ENCODE data around the gene TMEM190. TPM values are rescaled to one million over a fixed set of nuclear protein-coding genes. Genes with fewer than 3 reads are reported as not detected.

Gene TMEM190
- total and polyA plus RNA-seq, 9 of the 15 experiments (the other 6 are each of a cell fraction or from before 2014, with no cell fraction given), result not detected

DNA sequence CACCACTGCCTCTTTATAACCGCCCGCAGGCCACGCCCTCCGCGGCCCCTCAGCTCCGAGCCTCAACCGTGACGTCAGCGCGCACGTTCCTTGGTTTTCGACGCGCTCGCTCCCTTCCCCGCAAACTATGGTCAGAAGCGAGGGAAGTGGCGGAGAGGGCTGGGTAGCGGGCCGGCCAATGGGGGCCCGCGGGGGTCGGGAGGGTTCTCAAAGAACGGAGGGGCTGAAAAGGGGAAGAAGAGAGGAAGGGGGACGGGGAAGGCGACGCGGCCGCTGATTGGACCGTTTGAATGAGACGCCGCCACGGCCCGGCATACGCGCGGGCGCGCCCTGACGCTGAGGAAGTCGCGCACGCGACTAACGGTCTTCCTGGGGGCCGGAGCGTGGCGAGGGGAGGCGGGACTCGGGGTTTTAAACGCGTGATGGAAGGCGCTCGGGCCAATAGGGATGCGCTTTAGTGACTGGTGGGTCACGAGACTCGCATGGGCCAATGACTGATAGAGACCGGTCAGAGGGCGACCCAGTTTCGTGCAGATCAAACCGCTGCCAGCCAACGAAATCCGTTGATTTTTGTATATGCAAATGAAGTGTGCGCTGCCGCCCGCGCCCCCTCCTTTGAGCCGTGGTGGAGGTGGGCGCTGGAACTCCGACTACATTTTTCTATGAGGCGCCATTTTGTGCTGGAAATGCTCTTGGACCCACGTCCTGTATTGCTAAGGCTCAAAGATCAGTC lies 31.3 kb downstream of the TMEM190 start (continued):
- TF ChIP-seq, protein P1, sequence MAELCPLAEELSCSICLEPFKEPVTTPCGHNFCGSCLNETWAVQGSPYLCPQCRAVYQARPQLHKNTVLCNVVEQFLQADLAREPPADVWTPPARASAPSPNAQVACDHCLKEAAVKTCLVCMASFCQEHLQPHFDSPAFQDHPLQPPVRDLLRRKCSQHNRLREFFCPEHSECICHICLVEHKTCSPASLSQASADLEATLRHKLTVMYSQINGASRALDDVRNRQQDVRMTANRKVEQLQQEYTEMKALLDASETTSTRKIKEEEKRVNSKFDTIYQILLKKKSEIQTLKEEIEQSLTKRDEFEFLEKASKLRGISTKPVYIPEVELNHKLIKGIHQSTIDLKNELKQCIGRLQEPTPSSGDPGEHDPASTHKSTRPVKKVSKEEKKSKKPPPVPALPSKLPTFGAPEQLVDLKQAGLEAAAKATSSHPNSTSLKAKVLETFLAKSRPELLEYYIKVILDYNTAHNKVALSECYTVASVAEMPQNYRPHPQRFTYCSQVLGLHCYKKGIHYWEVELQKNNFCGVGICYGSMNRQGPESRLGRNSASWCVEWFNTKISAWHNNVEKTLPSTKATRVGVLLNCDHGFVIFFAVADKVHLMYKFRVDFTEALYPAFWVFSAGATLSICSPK (IDR thresholded peaks at IDR 0.05; ENCODE audit: borderline replicate concordance), result no peak
- no peak for TF ChIP-seq ZNF512 (tag; IDR thresholded peaks at IDR 0.05)
- TF ChIP-seq DDX20 (tag; IDR thresholded peaks at IDR 0.05; ENCODE audit: low read depth), result no peak
- TF ChIP-seq, protein P2, sequence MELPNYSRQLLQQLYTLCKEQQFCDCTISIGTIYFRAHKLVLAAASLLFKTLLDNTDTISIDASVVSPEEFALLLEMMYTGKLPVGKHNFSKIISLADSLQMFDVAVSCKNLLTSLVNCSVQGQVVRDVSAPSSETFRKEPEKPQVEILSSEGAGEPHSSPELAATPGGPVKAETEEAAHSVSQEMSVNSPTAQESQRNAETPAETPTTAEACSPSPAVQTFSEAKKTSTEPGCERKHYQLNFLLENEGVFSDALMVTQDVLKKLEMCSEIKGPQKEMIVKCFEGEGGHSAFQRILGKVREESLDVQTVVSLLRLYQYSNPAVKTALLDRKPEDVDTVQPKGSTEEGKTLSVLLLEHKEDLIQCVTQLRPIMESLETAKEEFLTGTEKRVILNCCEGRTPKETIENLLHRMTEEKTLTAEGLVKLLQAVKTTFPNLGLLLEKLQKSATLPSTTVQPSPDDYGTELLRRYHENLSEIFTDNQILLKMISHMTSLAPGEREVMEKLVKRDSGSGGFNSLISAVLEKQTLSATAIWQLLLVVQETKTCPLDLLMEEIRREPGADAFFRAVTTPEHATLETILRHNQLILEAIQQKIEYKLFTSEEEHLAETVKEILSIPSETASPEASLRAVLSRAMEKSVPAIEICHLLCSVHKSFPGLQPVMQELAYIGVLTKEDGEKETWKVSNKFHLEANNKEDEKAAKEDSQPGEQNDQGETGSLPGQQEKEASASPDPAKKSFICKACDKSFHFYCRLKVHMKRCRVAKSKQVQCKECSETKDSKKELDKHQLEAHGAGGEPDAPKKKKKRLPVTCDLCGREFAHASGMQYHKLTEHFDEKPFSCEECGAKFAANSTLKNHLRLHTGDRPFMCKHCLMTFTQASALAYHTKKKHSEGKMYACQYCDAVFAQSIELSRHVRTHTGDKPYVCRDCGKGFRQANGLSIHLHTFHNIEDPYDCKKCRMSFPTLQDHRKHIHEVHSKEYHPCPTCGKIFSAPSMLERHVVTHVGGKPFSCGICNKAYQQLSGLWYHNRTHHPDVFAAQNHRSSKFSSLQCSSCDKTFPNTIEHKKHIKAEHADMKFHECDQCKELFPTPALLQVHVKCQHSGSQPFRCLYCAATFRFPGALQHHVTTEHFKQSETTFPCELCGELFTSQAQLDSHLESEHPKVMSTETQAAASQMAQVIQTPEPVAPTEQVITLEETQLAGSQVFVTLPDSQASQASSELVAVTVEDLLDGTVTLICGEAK (IDR thresholded peaks at IDR 0.05), result no peak; the same call in 1 of the 2 replicates
- TF ChIP-seq, protein P2 (CRISPR knock-in tag; IDR thresholded peaks at IDR 0.05), result no peak
- no peak for TF ChIP-seq RNF219 (CRISPR knock-in tag; IDR thresholded peaks at IDR 0.05)
- no peak for TF ChIP-seq CBX2 (IDR thresholded peaks at IDR 0.05; ENCODE audit: insufficient read depth, low read length, poor library complexity, severe bottlenecking)

All from K562 (cell line).